ENCODE data around the gene OTULIN. TPM values are rescaled to one million over a fixed set of nuclear protein-coding genes. Genes with fewer than 3 reads are reported as not detected.
A peak's percentile ranks its signal among the peaks of the same experiment; 100 is the strongest.

OTULIN gene
- polyA plus RNA-seq, 1 donor: 21.5 TPM

DNA sequence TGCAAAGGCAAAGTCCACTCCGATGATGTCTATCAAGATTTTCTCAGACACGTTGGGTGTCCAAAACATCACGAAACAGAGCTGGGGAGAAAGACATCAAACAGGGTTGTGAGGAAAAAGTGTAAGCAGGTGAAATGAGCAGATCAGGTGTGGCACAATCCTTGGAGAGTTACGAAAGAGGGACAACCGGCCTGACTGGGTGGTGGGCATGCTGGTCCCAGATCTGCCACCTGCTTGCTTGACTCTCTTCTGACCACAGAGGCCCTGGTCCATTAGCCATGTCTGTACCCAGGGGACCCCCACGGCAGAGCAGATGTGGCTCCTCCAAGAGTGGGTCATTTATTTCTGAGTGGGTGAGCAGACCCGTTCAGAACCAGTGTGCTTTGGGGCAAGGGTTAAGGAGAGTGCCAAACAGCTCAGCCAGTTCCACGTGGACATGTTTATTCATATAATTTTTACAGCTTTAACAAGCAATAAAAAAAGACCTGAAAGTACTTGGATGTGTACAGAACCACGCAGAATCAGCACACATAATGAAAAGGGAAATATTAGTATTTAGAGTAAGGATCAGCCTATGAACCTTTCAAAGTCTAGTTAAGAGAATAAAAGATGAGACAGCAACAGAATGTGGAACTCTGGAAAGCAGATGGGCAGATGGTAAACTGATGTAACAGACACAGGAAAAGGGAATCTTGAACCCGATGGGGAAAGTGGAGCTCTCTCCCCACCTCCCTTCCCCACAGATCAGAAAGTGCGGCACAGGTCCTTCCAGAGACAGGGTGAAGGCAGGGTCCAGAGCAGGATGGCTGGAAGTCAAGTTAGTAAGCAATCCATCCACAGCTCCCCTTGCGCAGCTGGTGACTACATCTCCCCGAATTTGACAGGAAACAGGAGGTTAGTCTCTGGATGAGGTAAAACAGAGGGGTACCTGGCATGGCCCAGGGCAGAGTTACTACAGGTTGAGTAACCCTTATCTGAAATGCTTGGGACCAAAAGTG lies 52.5 kb downstream of the OTULIN start:
- peak in 1 of 2 donors; percentile 24 for DNase-seq
- Histone ChIP-seq H3K4me1 (ENCODE audit: control insufficient read depth, insufficient read depth, low read length) (no peaks in the 10 kb centered on the region), H3K36me3 (ENCODE audit: control insufficient read depth, insufficient read depth, low read length) (peaks cover 47% of the 10 kb centered on the region), H3K27me3 (ENCODE audit: control insufficient read depth, insufficient read depth, low read length) (no peaks in the 10 kb centered on the region), H3K9me3 (ENCODE audit: control insufficient read depth, low read depth, low read length) (peaks cover 6% of the 10 kb centered on the region), H3K4me3 (ENCODE audit: low read length) (no peak overlapping the region), H3K27ac (ENCODE audit: low read length) (no peak overlapping the region)
- 80% methylated on average over 1 of the region's 13 CpGs for WGBS (ENCODE audit: insufficient coverage, low lambda C conversion rate)

DNA sequence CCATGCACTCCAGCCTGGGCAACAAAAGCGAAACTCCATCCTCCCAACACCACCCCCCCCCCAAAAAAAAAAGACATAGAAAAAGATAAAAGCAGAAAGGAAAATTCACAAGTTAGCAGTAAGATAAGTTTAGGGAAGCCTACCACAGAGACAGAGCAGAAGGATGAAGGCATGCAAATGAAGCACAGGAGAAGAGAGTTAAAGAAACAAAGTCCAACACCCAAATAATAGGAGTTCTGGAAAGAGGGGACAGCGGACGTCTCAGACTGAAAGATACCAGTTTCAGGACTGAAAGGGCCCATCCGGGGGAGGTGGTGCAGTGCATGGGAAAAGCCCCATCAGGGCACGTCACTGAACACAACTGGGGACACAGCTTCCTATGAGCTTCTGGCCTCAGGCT lies 54.3 kb downstream of the OTULIN start:
- no peak overlapping the region for H3K27ac ChIP-seq (ENCODE audit: low read length)
- no peak overlapping the region for H3K4me3 ChIP-seq (ENCODE audit: low read length)
- H3K27me3 ChIP-seq (ENCODE audit: control insufficient read depth, insufficient read depth, low read length): no peaks in the 10 kb centered on the region
- H3K36me3 ChIP-seq (ENCODE audit: control insufficient read depth, insufficient read depth, low read length): peaks cover 40% of the 10 kb centered on the region
- WGBS (ENCODE audit: insufficient coverage, low lambda C conversion rate): no CpG with 5 or more reads among the region's 5 CpGs
- H3K4me1 ChIP-seq (ENCODE audit: control insufficient read depth, insufficient read depth, low read length): no peaks in the 10 kb centered on the region
- DNase-seq: no peak
- H3K9me3 ChIP-seq (ENCODE audit: control insufficient read depth, low read depth, low read length): no peaks in the 10 kb centered on the region

GRCh38 chr5:14720236-14720923 lies 55.9 kb downstream of the OTULIN start:
- Histone ChIP-seq H3K9me3 (ENCODE audit: control insufficient read depth, low read depth, low read length) (no peaks in the 10 kb centered on the region), H3K36me3 (ENCODE audit: control insufficient read depth, insufficient read depth, low read length) (peaks cover 36% of the 10 kb centered on the region), H3K4me1 (ENCODE audit: control insufficient read depth, insufficient read depth, low read length) (no peaks in the 10 kb centered on the region), H3K27me3 (ENCODE audit: control insufficient read depth, insufficient read depth, low read length) (no peaks in the 10 kb centered on the region), H3K27ac (ENCODE audit: low read length) (no peak overlapping the region), H3K4me3 (ENCODE audit: low read length) (no peak overlapping the region)
- DNase-seq: no peak
- no CpG with 5 or more reads among the region's 3 CpGs for WGBS (ENCODE audit: insufficient coverage, low lambda C conversion rate)

- no peak overlapping the region for H3K27ac ChIP-seq (ENCODE audit: low read length)
- no peaks in the 10 kb centered on the region for H3K9me3 ChIP-seq (ENCODE audit: control insufficient read depth, low read depth, low read length)
- H3K4me3 ChIP-seq (ENCODE audit: low read length): no peak overlapping the region
- peak in 1 of 2 donors; percentile 20 for DNase-seq
- 100% methylated on average over 2 of the region's 7 CpGs for WGBS (ENCODE audit: insufficient coverage, low lambda C conversion rate)
- H3K4me1 ChIP-seq (ENCODE audit: control insufficient read depth, insufficient read depth, low read length): no peaks in the 10 kb centered on the region
- H3K27me3 ChIP-seq (ENCODE audit: control insufficient read depth, insufficient read depth, low read length): no peaks in the 10 kb centered on the region
- peaks cover 40% of the 10 kb centered on the region for H3K36me3 ChIP-seq (ENCODE audit: control insufficient read depth, insufficient read depth, low read length)
Measured at GRCh38 chr5:14721990-14722656, 57.6 kb downstream of the OTULIN start.

- H3K4me1 ChIP-seq (ENCODE audit: control insufficient read depth, insufficient read depth, low read length): peaks cover 5% of the 10 kb centered on the region
- no peak overlapping the region for H3K4me3 ChIP-seq (ENCODE audit: low read length)
- no peak overlapping the region for H3K27ac ChIP-seq (ENCODE audit: low read length)
- no peaks in the 10 kb centered on the region for H3K9me3 ChIP-seq (ENCODE audit: control insufficient read depth, low read depth, low read length)
- peaks cover 37% of the 10 kb centered on the region for H3K36me3 ChIP-seq (ENCODE audit: control insufficient read depth, insufficient read depth, low read length)
- H3K27me3 ChIP-seq (ENCODE audit: control insufficient read depth, insufficient read depth, low read length): no peaks in the 10 kb centered on the region
- DNase-seq: no peak
- WGBS (ENCODE audit: insufficient coverage, low lambda C conversion rate): 100% methylated on average over 4 of the region's 8 CpGs
Measured at GRCh38 chr5:14722923-14723322, 58.4 kb downstream of the OTULIN start.

GRCh38 chr5:14723701-14724132 lies 59.2 kb downstream of the OTULIN start:
- Histone ChIP-seq H3K27me3 (ENCODE audit: control insufficient read depth, insufficient read depth, low read length) (no peaks in the 10 kb centered on the region), H3K4me1 (ENCODE audit: control insufficient read depth, insufficient read depth, low read length) (peaks cover 10% of the 10 kb centered on the region), H3K27ac (ENCODE audit: low read length) (no peak overlapping the region), H3K9me3 (ENCODE audit: control insufficient read depth, low read depth, low read length) (no peaks in the 10 kb centered on the region), H3K36me3 (ENCODE audit: control insufficient read depth, insufficient read depth, low read length) (peaks cover 34% of the 10 kb centered on the region), H3K4me3 (ENCODE audit: low read length) (no peak overlapping the region)
- 71% methylated on average over 1 of the region's 4 CpGs for WGBS (ENCODE audit: insufficient coverage, low lambda C conversion rate)
- DNase-seq: no peak

- Histone ChIP-seq H3K27me3 (ENCODE audit: control insufficient read depth, insufficient read depth, low read length) (no peaks in the 10 kb centered on the region), H3K4me1 (ENCODE audit: control insufficient read depth, insufficient read depth, low read length) (peaks cover 14% of the 10 kb centered on the region), H3K4me3 (ENCODE audit: low read length) (no peak overlapping the region), H3K27ac (ENCODE audit: low read length) (no peak overlapping the region), H3K9me3 (ENCODE audit: control insufficient read depth, low read depth, low read length) (no peaks in the 10 kb centered on the region), H3K36me3 (ENCODE audit: control insufficient read depth, insufficient read depth, low read length) (peaks cover 37% of the 10 kb centered on the region)
- no peak for DNase-seq
- WGBS (ENCODE audit: insufficient coverage, low lambda C conversion rate): 80% methylated on average over 2 of the region's 10 CpGs
Measured at GRCh38 chr5:14724633-14725032, 60.1 kb downstream of the OTULIN start.

DNA sequence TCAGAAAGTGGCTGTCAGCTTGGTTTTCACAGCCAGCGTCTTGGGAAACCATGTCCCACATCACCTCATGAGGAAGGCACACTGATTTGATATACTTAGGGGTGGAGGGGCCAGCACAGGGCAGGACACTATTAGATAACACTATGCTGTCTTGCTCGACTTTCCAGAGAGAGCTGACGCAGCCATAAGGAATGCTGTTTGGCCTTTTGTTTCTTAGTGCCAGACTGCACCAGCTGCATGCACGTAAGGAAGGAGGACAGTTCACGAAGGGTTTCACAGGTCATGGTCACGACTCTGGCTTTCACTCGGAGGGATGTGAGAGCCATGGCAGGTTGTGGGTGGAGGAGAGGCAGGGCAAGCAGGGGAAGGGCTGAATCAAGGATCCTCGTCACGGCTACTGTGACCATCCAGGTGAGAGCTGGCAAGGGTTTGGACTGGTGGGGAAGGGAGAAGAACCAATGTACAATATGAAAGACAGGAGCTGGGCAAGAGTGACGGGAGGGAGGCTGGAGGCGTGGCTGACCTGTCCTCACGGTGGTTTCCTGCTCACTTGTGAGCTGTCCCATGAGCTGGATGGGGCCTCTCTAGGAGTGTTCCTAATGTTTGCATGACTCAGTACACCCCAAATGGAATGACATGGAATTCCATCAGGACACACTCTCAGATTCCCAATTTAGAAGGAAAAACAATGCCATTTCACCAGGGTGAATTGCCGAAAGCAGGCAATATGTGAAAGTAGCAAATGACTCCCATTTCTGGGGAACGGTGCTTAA lies 61.7 kb downstream of the OTULIN start:
- no peak for DNase-seq
- WGBS (ENCODE audit: insufficient coverage, low lambda C conversion rate): no CpG with 5 or more reads among the region's 14 CpGs
- Histone ChIP-seq H3K4me3 (ENCODE audit: low read length) (no peak overlapping the region), H3K4me1 (ENCODE audit: control insufficient read depth, insufficient read depth, low read length) (peaks cover 14% of the 10 kb centered on the region), H3K27me3 (ENCODE audit: control insufficient read depth, insufficient read depth, low read length) (no peaks in the 10 kb centered on the region), H3K36me3 (ENCODE audit: control insufficient read depth, insufficient read depth, low read length) (peaks cover 48% of the 10 kb centered on the region), H3K9me3 (ENCODE audit: control insufficient read depth, low read depth, low read length) (no peaks in the 10 kb centered on the region), H3K27ac (ENCODE audit: low read length) (no peak overlapping the region)

DNA sequence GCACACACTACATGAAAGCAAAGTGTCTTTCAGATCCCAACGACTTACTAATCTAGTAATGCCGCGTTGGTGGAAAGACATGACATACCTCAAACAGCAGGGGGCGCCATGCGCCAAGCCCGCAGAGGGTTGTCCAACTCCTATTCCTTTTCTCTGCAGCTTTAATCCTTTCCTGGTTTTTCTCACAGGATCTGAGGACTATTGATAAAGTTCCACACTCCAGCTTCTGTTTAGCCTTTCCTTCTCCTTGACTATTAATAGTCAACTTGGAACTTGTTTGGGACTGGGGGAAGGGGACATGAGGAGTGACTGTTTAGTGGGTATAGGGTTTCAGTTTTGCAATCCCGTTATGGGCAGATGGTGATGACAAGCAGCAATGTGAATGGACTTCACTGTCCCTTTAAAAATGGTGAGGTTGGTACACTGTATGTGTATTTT lies 62.9 kb downstream of the OTULIN start:
- H3K27ac ChIP-seq (ENCODE audit: low read length): no peak overlapping the region

More for the DNA sequence above, 62.9 kb downstream of the OTULIN start:
- Histone ChIP-seq H3K36me3 (ENCODE audit: control insufficient read depth, insufficient read depth, low read length) (peaks cover 57% of the 10 kb centered on the region), H3K4me1 (ENCODE audit: control insufficient read depth, insufficient read depth, low read length) (peaks cover 14% of the 10 kb centered on the region), H3K9me3 (ENCODE audit: control insufficient read depth, low read depth, low read length) (no peaks in the 10 kb centered on the region), H3K27me3 (ENCODE audit: control insufficient read depth, insufficient read depth, low read length) (no peaks in the 10 kb centered on the region), H3K4me3 (ENCODE audit: low read length) (no peak overlapping the region)
- 0% methylated on average over 1 of the region's 7 CpGs for WGBS (ENCODE audit: insufficient coverage, low lambda C conversion rate)
- DNase-seq: peak; percentile 72 to 75
